ENCODE results near the gene MAP4K4.

The MAP4K4 gene

DNA sequence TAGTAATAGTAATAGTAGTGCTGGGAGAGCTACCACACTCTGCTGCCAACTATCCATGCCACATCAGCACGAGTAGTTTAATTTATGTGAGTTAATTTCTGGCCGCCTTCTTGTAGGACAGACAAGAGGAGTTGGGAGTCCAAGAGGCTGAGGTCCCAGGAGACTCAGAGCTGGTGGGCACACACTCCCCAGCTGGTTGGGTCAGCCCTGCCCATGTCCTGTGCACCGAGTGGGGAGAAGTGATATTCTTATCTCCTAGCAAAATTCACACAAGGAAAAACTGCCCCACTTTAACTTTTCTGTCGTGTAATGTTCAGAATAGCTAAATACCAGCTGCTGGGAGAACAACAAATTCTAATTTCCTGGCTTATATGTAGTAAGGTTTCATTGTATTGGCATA is 15.2 kb upstream of the MAP4K4 start:
- no peak overlapping the region for H3K9ac ChIP-seq (ENCODE audit: low read depth, low read length, poor library complexity, severe bottlenecking)
- TF ChIP-seq, protein P1, sequence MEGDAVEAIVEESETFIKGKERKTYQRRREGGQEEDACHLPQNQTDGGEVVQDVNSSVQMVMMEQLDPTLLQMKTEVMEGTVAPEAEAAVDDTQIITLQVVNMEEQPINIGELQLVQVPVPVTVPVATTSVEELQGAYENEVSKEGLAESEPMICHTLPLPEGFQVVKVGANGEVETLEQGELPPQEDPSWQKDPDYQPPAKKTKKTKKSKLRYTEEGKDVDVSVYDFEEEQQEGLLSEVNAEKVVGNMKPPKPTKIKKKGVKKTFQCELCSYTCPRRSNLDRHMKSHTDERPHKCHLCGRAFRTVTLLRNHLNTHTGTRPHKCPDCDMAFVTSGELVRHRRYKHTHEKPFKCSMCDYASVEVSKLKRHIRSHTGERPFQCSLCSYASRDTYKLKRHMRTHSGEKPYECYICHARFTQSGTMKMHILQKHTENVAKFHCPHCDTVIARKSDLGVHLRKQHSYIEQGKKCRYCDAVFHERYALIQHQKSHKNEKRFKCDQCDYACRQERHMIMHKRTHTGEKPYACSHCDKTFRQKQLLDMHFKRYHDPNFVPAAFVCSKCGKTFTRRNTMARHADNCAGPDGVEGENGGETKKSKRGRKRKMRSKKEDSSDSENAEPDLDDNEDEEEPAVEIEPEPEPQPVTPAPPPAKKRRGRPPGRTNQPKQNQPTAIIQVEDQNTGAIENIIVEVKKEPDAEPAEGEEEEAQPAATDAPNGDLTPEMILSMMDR (conservative IDR thresholded peaks at IDR 0.05; ENCODE audit: low read length), result no peak
- no peak for TF ChIP-seq EZH2phosphoT487 (IDR thresholded peaks at IDR 0.05; ENCODE audit: borderline replicate concordance)

DNA sequence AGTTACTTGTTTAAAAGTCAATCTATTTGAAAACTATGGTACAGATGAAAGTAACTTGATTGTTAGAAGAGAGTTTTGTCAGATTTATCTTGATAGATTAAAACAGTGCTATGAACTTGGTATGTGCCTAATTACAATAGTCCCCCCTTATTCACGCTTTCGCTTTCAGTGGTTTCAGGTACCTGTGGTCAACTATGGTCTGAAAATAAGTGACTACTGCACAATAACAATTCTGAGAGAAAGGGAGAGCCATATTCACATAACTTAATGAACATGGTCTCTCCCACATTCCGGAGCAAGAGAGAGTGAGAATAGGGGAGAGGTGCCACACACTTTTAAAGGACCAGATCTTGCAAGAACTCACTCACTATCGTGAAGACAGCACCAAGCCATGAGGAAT is 13.2 kb upstream of the MAP4K4 start:
- Histone ChIP-seq H3K79me2 (ENCODE audit: insufficient read depth, low read length) (no peaks in the 10 kb centered on the region), H3K9ac (ENCODE audit: low read depth, low read length, poor library complexity, severe bottlenecking) (no peak overlapping the region), H3F3A (ENCODE audit: low read depth) (no peaks in the 10 kb centered on the region), H3K36me3 (ENCODE audit: insufficient read depth, low read length) (no peaks in the 10 kb centered on the region), H4K20me1 (ENCODE audit: insufficient read depth, low read length, poor library complexity, severe bottlenecking) (no peaks in the 10 kb centered on the region), H3K9me2 (replicated peaks; ENCODE audit: low read depth, low read length) (no peaks in the 10 kb centered on the region), H3K4me1 (ENCODE audit: insufficient read depth, low read length, poor library complexity, severe bottlenecking) (no peaks in the 10 kb centered on the region), H3K4me3 (ENCODE audit: low read length, poor library complexity, severe bottlenecking) (no peak overlapping the region), H3K9me3 (ENCODE audit: insufficient read depth, low read depth, low read length) (no peaks in the 10 kb centered on the region), H3K4me2 (ENCODE audit: low read depth, low read length, poor library complexity, severe bottlenecking) (no peak overlapping the region), H2AFZ (ENCODE audit: low read length) (no peak overlapping the region), H3K27me3 (ENCODE audit: insufficient read depth, low read length, poor library complexity, severe bottlenecking) (no peaks in the 10 kb centered on the region)
- TF ChIP-seq, protein P1 (conservative IDR thresholded peaks at IDR 0.05; ENCODE audit: low read length), result no peak
- no peak for TF ChIP-seq EZH2phosphoT487 (IDR thresholded peaks at IDR 0.05; ENCODE audit: borderline replicate concordance)

More for the DNA sequence above, 15.2 kb upstream of the MAP4K4 start:
- H3K9me2 ChIP-seq (replicated peaks; ENCODE audit: low read depth, low read length), result no peaks in the 10 kb centered on the region
- H2AFZ ChIP-seq (ENCODE audit: low read length), result no peak overlapping the region
- H4K20me1 ChIP-seq (ENCODE audit: insufficient read depth, low read length, poor library complexity, severe bottlenecking), result no peaks in the 10 kb centered on the region
- H3F3A ChIP-seq (ENCODE audit: low read depth), result no peaks in the 10 kb centered on the region
- H3K4me2 ChIP-seq (ENCODE audit: low read depth, low read length, poor library complexity, severe bottlenecking), result no peak overlapping the region
- H3K9me3 ChIP-seq (ENCODE audit: insufficient read depth, low read depth, low read length), result no peaks in the 10 kb centered on the region
- H3K4me3 ChIP-seq (ENCODE audit: low read length, poor library complexity, severe bottlenecking), result no peak overlapping the region
- H3K27me3 ChIP-seq (ENCODE audit: insufficient read depth, low read length, poor library complexity, severe bottlenecking), result no peaks in the 10 kb centered on the region
- H3K4me1 ChIP-seq (ENCODE audit: insufficient read depth, low read length, poor library complexity, severe bottlenecking), result no peaks in the 10 kb centered on the region
- H3K36me3 ChIP-seq (ENCODE audit: insufficient read depth, low read length), result no peaks in the 10 kb centered on the region
- no peaks in the 10 kb centered on the region for H3K79me2 ChIP-seq (ENCODE audit: insufficient read depth, low read length)

DNA sequence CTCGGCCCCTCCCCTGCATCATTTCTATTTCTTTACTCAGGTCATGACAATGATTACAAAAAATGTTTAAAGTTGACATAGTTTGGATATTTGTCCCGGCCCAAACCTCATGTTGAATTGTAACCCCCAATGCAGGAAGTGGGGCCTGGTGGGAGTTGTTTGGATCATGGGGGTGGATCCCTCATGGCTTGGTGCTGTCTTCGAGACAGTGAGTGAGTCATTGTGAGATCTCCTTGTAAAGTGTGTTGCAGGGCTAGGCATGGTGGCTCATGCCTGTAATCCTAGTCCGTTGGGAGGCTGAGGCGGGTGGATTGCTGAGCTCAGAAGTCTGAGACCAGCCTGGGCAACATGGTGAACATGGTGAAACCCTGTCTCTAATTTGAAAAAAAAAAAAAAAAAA is 9.2 kb upstream of the MAP4K4 start:
- H4K20me1 ChIP-seq (ENCODE audit: insufficient read depth, low read length, poor library complexity, severe bottlenecking), result no peaks in the 10 kb centered on the region
- H3K9me2 ChIP-seq (replicated peaks; ENCODE audit: low read depth, low read length), result no peaks in the 10 kb centered on the region
- no peaks in the 10 kb centered on the region for H3K79me2 ChIP-seq (ENCODE audit: insufficient read depth, low read length)
- H3K4me2 ChIP-seq (ENCODE audit: low read depth, low read length, poor library complexity, severe bottlenecking), result no peak overlapping the region
- no peaks in the 10 kb centered on the region for H3K36me3 ChIP-seq (ENCODE audit: insufficient read depth, low read length)
- TF ChIP-seq, protein P1 (conservative IDR thresholded peaks at IDR 0.05; ENCODE audit: low read length), result no peak
- no peak for TF ChIP-seq EZH2phosphoT487 (IDR thresholded peaks at IDR 0.05; ENCODE audit: borderline replicate concordance)
- no peaks in the 10 kb centered on the region for H3K9me3 ChIP-seq (ENCODE audit: insufficient read depth, low read depth, low read length)
- no peaks in the 10 kb centered on the region for H3K4me1 ChIP-seq (ENCODE audit: insufficient read depth, low read length, poor library complexity, severe bottlenecking)
- no peaks in the 10 kb centered on the region for H3F3A ChIP-seq (ENCODE audit: low read depth)
- H3K27me3 ChIP-seq (ENCODE audit: insufficient read depth, low read length, poor library complexity, severe bottlenecking), result no peaks in the 10 kb centered on the region
- no peak overlapping the region for H2AFZ ChIP-seq (ENCODE audit: low read length)
- no peak overlapping the region for H3K9ac ChIP-seq (ENCODE audit: low read depth, low read length, poor library complexity, severe bottlenecking)
- no peak overlapping the region for H3K4me3 ChIP-seq (ENCODE audit: low read length, poor library complexity, severe bottlenecking)
